Nephron progenitor cell (in vitro differentiated cells): ENCODE data around the gene CPNE5.

Experiments
- DNase-seq: peaks from one replicate; pipeline ENCODE4 v3.0.0; 2021
- H3K27ac Mint-ChIP-seq: 2 replicates; pipeline ENCODE4 v1.8.0; 2021; ENCODE audit warnings: mild to moderate bottlenecking, moderate library complexity, mixed read lengths
- H3K27me3 Mint-ChIP-seq: 2 replicates; pipeline ENCODE4 v1.8.0; 2021; ENCODE audit warnings: mild to moderate bottlenecking, low read depth, mixed read lengths; ENCODE audit not compliant: poor library complexity
- H3K36me3 Mint-ChIP-seq: 2 replicates; pipeline ENCODE4 v1.8.0; 2021; ENCODE audit warnings: low read depth, mixed read lengths
- H3K4me1 Mint-ChIP-seq: 2 replicates; pipeline ENCODE4 v1.8.0; 2021; ENCODE audit warnings: mixed read lengths
- H3K4me3 Mint-ChIP-seq: 2 replicates; pipeline ENCODE4 v1.8.0; 2021; ENCODE audit warnings: mild to moderate bottlenecking, moderate library complexity, mixed read lengths
- H3K9me3 Mint-ChIP-seq: 2 replicates; pipeline ENCODE4 v1.8.0; 2021; ENCODE audit warnings: mild to moderate bottlenecking, moderate library complexity, mixed read lengths
- CTCF ChIP-seq: fragments of 200-600 bp; sonication (generic); IDR thresholded peaks from 2 replicates; pipeline ENCODE4 v1.5.0; 2021; ENCODE audit warnings: antibody characterized with exemption

CPNE5 gene

GRCh38 chr6:36700831-36701230, 138.4 kb downstream of the CPNE5 start:
- no peak for DNase-seq
- Mint-ChIP-seq H3K4me1 (peaks cover 24% of the 10 kb centered on the region), H3K4me3 (no peak overlapping the region), H3K36me3 (no peaks in the 10 kb centered on the region), H3K27me3 (peaks cover 23% of the 10 kb centered on the region), H3K27ac (no peak overlapping the region), H3K9me3 (peaks cover 6% of the 10 kb centered on the region)
- no peak for TF ChIP-seq CTCF

GRCh38 chr6:36700071-36700812, 139.0 kb downstream of the CPNE5 start:
- peaks cover 6% of the 10 kb centered on the region for H3K9me3 Mint-ChIP-seq
- no peak overlapping the region for H3K27ac Mint-ChIP-seq
- H3K4me3 Mint-ChIP-seq = no peak overlapping the region
- no peak for DNase-seq
- H3K36me3 Mint-ChIP-seq = no peaks in the 10 kb centered on the region
- peaks cover 21% of the 10 kb centered on the region for H3K27me3 Mint-ChIP-seq
- peaks cover 28% of the 10 kb centered on the region for H3K4me1 Mint-ChIP-seq
- TF ChIP-seq CTCF = no peak

- no peak for DNase-seq
- Mint-ChIP-seq H3K9me3 (peaks cover 6% of the 10 kb centered on the region), H3K27me3 (peaks cover 21% of the 10 kb centered on the region), H3K27ac (no peak overlapping the region), H3K36me3 (no peaks in the 10 kb centered on the region), H3K4me3 (no peak overlapping the region), H3K4me1 (peaks cover 37% of the 10 kb centered on the region)
- no peak for TF ChIP-seq CTCF
These were observed 139.9 kb downstream of the CPNE5 start for GRCh38 chr6:36699348-36699747.

GRCh38 chr6:36698871-36699271, 140.4 kb downstream of the CPNE5 start:
- TF ChIP-seq CTCF = no peak
- Mint-ChIP-seq H3K27me3 (peaks cover 18% of the 10 kb centered on the region), H3K9me3 (peaks cover 6% of the 10 kb centered on the region), H3K4me1 (peaks cover 38% of the 10 kb centered on the region), H3K4me3 (no peak overlapping the region), H3K27ac (no peak overlapping the region), H3K36me3 (no peaks in the 10 kb centered on the region)
- DNase-seq = no peak

GRCh38 chr6:36698196-36698595, 141.0 kb downstream of the CPNE5 start:
- Mint-ChIP-seq H3K27ac (no peak overlapping the region), H3K4me1 (peaks cover 40% of the 10 kb centered on the region), H3K4me3 (no peak overlapping the region), H3K36me3 (no peaks in the 10 kb centered on the region), H3K9me3 (peaks cover 6% of the 10 kb centered on the region), H3K27me3 (peaks cover 17% of the 10 kb centered on the region)
- DNase-seq = no peak
- no peak for TF ChIP-seq CTCF

GRCh38 chr6:36697481-36697903, 141.8 kb downstream of the CPNE5 start, which contains the start of gene RAB44:
TSS of gene RAB44 (plus strand) at chr6:36697826. CDS start at chr6:36704236, 6,410 bp downstream.
- DNase-seq = no peak
- H3K27me3 Mint-ChIP-seq = peaks cover 17% of the 10 kb centered on the region
- H3K4me3 Mint-ChIP-seq = no peak within 1 kb of the TSS
- peaks cover 34% of the 10 kb centered on the region for H3K4me1 Mint-ChIP-seq
- peaks cover 6% of the 10 kb centered on the region for H3K9me3 Mint-ChIP-seq
- H3K36me3 Mint-ChIP-seq = no peaks in the 10 kb centered on the region
- no peak within 1 kb of the TSS for H3K27ac Mint-ChIP-seq
- TF ChIP-seq CTCF = no peak
